Measurements from ENCODE around the gene PPP1R27.
A peak's percentile ranks its signal among the peaks of the same experiment; 100 is the strongest.

PPP1R27 gene

GRCh38 chr17:81858170-81858966 lies 23.5 kb upstream of the PPP1R27 start:
- Histone ChIP-seq H3K9ac (peak overlapping the region; percentile 89 to 96 (median 94)), H3K27me3 (no peaks in the 10 kb centered on the region), H3K9me3 (replicated peaks in 1 of 11) (no peaks in the 10 kb centered on the region), H4K20me1 (peaks cover 55 to 73% (median 65%) of the 10 kb centered on the region in 11 experiments; a peak in 21 of 22 replicates), H3K27ac (peak overlapping the region in 10 of 11 experiments; percentile 81 to 91 (median 87); a peak in 16 of 22 replicates), H3K4me3 (peak overlapping the region; percentile 78 to 99 (median 92)), H3K4me1 (peaks cover 42 to 61% (median 46%) of the 10 kb centered on the region in 10 experiments), H3K36me3 (peaks cover 59 to 70% (median 61%) of the 10 kb centered on the region in 11 experiments), H3K4me2 (peak overlapping the region; percentile 91 to 99 (median 98))
- no peak for TF ChIP-seq Cebpa-rat (IDR thresholded peaks at IDR 0.05)

- Histone ChIP-seq H3K4me2 (no peak overlapping the region), H3K9me3 (replicated peaks in 1 of 11) (no peaks in the 10 kb centered on the region), H3K36me3 (peaks cover 88 to 95% (median 92%) of the 10 kb centered on the region in 11 experiments), H4K20me1 (peaks cover 71 to 100% (median 97%) of the 10 kb centered on the region in 11 experiments; a peak in 21 of 22 replicates), H3K27ac (no peak overlapping the region), H3K9ac (peak overlapping the region in 9 of 11 experiments; percentile 2 to 96 (median 33); a peak in 12 of 22 replicates), H3K27me3 (no peaks in the 10 kb centered on the region), H3K4me1 (peaks cover 22 to 42% (median 26%) of the 10 kb centered on the region in 10 experiments), H3K4me3 (no peak overlapping the region)
- no peak for TF ChIP-seq Cebpa-rat (IDR thresholded peaks at IDR 0.05)
Measured at GRCh38 chr17:81854974-81855774, 20.3 kb upstream of the PPP1R27 start.

- Histone ChIP-seq H3K9ac (0 out of 22 replicates have a peak overlapping the region, but pooled peaks of 2 of the 11 experiments have one; percentile 6 to 9), H3K4me1 (peaks cover 0 to 21% (median 3%) of the 10 kb centered on the region in 10 experiments; a peak in 13 of 20 replicates), H3K36me3 (peaks cover 96 to 100% (median 100%) of the 10 kb centered on the region in 11 experiments), H3K9me3 (replicated peaks in 1 of 11) (no peaks in the 10 kb centered on the region), H3K27ac (no peak overlapping the region), H3K27me3 (no peaks in the 10 kb centered on the region), H3K4me2 (no peak overlapping the region), H3K4me3 (no peak overlapping the region), H4K20me1 (peaks cover 49 to 100% (median 79%) of the 10 kb centered on the region in 11 experiments; a peak in 21 of 22 replicates)
- TF ChIP-seq Cebpa-rat (IDR thresholded peaks at IDR 0.05) = no peak
Measured at GRCh38 chr17:81852237-81852636, 17.4 kb upstream of the PPP1R27 start.

GRCh38 chr17:81851423-81851822 lies 16.6 kb upstream of the PPP1R27 start:
- Histone ChIP-seq H3K9ac (peak overlapping the region in 2 of 11 experiments; percentile 13 to 17; a peak in 1 of 22 replicates), H3K27me3 (no peaks in the 10 kb centered on the region)

GRCh38 chr17:81849457-81849856 lies 14.6 kb upstream of the PPP1R27 start:
- H3K9ac ChIP-seq = no peak overlapping the region
- peaks cover 0 to 8% (median 0%) of the 10 kb centered on the region in 10 experiments; a peak in 2 of 20 replicates for H3K4me1 ChIP-seq
- no peaks in the 10 kb centered on the region for H3K27me3 ChIP-seq
- peaks cover 96 to 100% (median 100%) of the 10 kb centered on the region in 11 experiments for H3K36me3 ChIP-seq
- peaks cover 24 to 100% (median 64%) of the 10 kb centered on the region in 11 experiments; a peak in 21 of 22 replicates for H4K20me1 ChIP-seq
- H3K4me2 ChIP-seq = no peak overlapping the region
- no peak for TF ChIP-seq Cebpa-rat (IDR thresholded peaks at IDR 0.05)
- no peak overlapping the region for H3K27ac ChIP-seq
- no peak overlapping the region for H3K4me3 ChIP-seq
- no peaks in the 10 kb centered on the region for H3K9me3 ChIP-seq (replicated peaks in 1 of 11)

More at GRCh38 chr17:81851423-81851822, 16.6 kb upstream of the PPP1R27 start:
- Histone ChIP-seq H3K27ac (no peak overlapping the region), H3K4me2 (no peak overlapping the region), H3K4me3 (no peak overlapping the region), H3K4me1 (peaks cover 0 to 13% (median 0%) of the 10 kb centered on the region in 10 experiments; a peak in 7 of 20 replicates), H3K36me3 (peaks cover 96 to 100% (median 100%) of the 10 kb centered on the region in 11 experiments), H3K9me3 (replicated peaks in 1 of 11) (no peaks in the 10 kb centered on the region), H4K20me1 (peaks cover 41 to 100% (median 71%) of the 10 kb centered on the region in 11 experiments; a peak in 21 of 22 replicates)
- TF ChIP-seq Cebpa-rat (IDR thresholded peaks at IDR 0.05) = no peak

GRCh38 chr17:81846743-81847689 lies 12.2 kb upstream of the PPP1R27 start:
- peaks cover 26 to 100% (median 54%) of the 10 kb centered on the region in 11 experiments; a peak in 20 of 22 replicates for H4K20me1 ChIP-seq
- no peaks in the 10 kb centered on the region for H3K9me3 ChIP-seq (replicated peaks in 1 of 11)
- peaks cover 94 to 100% (median 99%) of the 10 kb centered on the region in 11 experiments for H3K36me3 ChIP-seq
- no peak overlapping the region for H3K27ac ChIP-seq
- no peak overlapping the region for H3K9ac ChIP-seq
- H3K4me3 ChIP-seq = no peak overlapping the region
- no peak for TF ChIP-seq Cebpa-rat (IDR thresholded peaks at IDR 0.05)
- H3K4me2 ChIP-seq = no peak overlapping the region
- no peaks in the 10 kb centered on the region for H3K27me3 ChIP-seq
- H3K4me1 ChIP-seq = peaks cover 0 to 32% (median 10%) of the 10 kb centered on the region in 10 experiments; a peak in 17 of 20 replicates

GRCh38 chr17:81845881-81846742 lies 11.3 kb upstream of the PPP1R27 start:
- Histone ChIP-seq H3K9me3 (replicated peaks in 1 of 11) (no peaks in the 10 kb centered on the region), H3K27me3 (no peaks in the 10 kb centered on the region), H3K4me1 (peaks cover 7 to 41% (median 19%) of the 10 kb centered on the region in 10 experiments; a peak in 17 of 20 replicates), H3K4me3 (no peak overlapping the region), H3K9ac (0 out of 22 replicates have a peak overlapping the region, but pooled peaks of 1 of the 11 experiments have one; percentile 9), H3K36me3 (peaks cover 85 to 99% (median 90%) of the 10 kb centered on the region in 11 experiments), H4K20me1 (peaks cover 17 to 100% (median 45%) of the 10 kb centered on the region in 11 experiments; a peak in 18 of 22 replicates), H3K27ac (no peak overlapping the region), H3K4me2 (no peak overlapping the region)
- TF ChIP-seq Cebpa-rat (IDR thresholded peaks at IDR 0.05) = no peak
